Astrocyte (in vitro differentiated cells and primary cell): Measurements from ENCODE around the gene NRAS.

Source experiments
- CTCF ChIP-seq: IDR thresholded peaks from 2 replicates; pipeline ENCODE4 v1.5.1; 2011; ENCODE audit warnings: low read depth, mild to moderate bottlenecking, inconsistent platforms, low read length, moderate library complexity; ENCODE audit not compliant: insufficient read depth
- EZH2 ChIP-seq: IDR thresholded peaks from 2 replicates; pipeline ENCODE4 v1.6.1; 2012; ENCODE audit warnings: mild to moderate bottlenecking, low read length, inconsistent platforms; ENCODE audit not compliant: insufficient read depth

- TF ChIP-seq CTCF (no peak), EZH2 (no peak)
Observed at GRCh38 chr1:114745291-114745690, 28.7 kb upstream of the NRAS start.
